NCI-H2171 (cell line): ENCODE results near the gene LIN7B.
"Not testable (repeated sequence)": the region's sequence is repeated elsewhere in the genome, so short reads cannot be mapped to it uniquely, and the experiment has no call there.

Experiments
- DNase-seq: peaks from one replicate; lab custom pipeline; 2025; lab: John Stamatoyannopoulos, UW

LIN7B gene, protein sequence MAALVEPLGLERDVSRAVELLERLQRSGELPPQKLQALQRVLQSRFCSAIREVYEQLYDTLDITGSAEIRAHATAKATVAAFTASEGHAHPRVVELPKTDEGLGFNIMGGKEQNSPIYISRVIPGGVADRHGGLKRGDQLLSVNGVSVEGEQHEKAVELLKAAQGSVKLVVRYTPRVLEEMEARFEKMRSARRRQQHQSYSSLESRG

GRCh38 chr19:49113762-49114629, at the start of gene LIN7B:
TSS of gene LIN7B (plus strand) at chr19:49114370. CDS start at chr19:49114405, 35 bp downstream.
- DNase-seq: peak; percentile 81

DNA sequence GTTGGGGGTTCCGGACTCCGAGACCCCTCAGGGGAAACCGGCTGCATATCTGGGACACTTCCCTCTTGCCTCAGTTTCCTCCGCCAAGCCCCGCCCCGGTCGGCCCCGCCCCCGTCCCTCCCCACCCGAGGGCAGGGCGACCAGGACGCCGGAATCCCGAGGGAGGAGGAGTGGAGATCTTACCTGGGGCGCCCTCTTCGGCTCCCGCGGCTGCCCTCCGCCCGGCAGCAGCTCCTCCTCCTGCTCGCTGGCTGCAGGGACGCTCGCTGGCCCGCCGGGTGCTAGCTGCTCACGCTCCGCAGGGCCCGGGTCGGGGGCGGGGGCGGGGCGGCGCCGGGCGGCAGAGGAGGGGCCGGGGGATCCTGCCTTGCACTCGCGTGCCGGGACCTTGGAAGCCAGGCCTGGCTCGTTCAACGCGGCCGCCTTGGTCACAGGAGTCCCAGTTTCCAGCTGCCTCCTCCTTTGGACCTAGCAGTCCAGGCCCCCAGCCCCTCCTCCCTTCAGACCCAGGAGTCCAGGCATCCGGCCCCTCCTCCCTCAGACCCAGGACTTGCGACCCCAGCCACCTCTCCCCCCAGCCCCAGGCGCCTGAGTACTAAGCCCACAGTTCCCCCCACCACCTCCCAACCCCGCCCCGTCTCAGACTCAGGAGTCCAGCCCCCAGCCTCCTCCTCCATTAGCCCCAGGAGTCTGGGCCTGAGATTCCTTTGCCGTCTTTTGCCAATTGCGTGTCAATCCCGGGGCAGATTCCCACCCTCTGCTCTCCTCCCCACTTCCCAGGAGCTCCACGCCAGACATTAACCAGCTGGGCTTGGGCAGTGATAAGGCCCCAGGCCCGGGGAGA, 49.2 kb upstream of the LIN7B start, which contains the start of gene NTF4:
TSS of gene NTF4 (minus strand) at position 51 of the 844 bp plus-strand sequence. CDS start 2,821 bp downstream, outside the sequence.
- DNase-seq: no peak

- DNase-seq: no peak
Measured at GRCh38 chr19:49065905-49066512, 48.2 kb upstream of the LIN7B start.

GRCh38 chr19:49067554-49067953, 46.6 kb upstream of the LIN7B start:
- peak; percentile 62 for DNase-seq

GRCh38 chr19:49069026-49069425, 45.1 kb upstream of the LIN7B start:
- no peak for DNase-seq

- no peak for DNase-seq
Measured at GRCh38 chr19:49070416-49070815, 43.8 kb upstream of the LIN7B start.

- no peak for DNase-seq
Measured at GRCh38 chr19:49071860-49072547, 42.2 kb upstream of the LIN7B start.

DNA sequence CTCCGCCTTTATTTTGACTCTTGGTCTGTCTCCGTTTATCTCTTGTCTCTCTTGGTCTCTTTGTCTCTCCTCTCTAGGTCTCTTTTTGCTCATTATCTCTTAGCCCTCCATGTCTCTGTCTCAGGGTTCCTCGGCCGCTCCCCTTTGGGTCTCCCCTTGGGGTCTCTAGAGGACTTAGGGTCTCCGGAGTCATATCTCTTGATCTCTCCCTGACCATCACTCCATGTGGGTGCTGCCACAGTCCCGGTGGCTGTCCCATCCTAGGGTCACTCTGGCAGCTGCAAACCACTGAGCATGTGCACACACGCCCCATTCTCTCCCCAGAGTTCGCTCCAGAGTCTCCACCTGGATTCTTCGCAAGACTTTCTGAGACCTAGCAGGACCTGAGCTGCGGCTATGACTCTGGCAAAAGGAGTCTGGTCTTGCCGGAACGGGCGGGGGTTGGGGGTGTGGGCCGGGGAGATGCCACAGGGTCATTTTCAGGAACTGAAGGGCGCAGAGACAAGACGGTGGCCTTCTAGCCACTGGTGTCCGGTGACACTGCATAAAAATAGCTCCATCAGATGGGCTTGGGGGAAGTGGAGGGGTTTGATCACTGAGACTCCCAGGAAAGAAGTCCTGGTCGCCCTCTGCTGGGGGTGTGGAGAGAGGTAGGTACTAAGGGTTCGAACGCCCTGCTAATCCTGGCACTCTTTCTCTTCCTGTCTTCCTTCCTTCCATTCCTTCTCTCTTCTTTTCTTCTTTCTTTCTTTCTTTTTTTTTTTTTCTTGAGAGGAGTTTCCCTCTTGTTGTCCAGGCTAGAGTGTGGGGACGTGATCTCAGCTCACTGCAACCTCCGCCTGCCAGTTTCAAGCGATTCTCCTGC, 40.4 kb upstream of the LIN7B start:
- DNase-seq: no peak

DNA sequence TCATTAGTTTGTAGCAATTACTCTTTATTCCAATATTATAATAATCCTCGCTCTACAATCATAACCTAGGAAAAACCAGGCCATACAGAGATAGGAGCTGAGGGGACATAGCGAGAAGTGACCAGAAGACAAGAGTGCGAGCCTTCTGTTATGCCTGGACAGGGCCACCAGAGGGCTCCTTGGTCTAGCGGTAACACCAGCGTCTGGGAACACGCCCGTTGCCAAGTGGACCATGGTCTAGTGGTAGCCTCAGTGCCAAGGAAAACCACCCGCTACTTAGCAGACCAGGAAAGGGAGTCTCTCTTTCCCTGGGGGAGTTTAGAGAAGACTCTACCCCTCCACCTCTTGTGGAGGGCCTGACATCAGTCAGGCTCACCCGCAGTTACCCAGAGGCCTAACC, 39.3 kb upstream of the LIN7B start:
- DNase-seq: not testable (repeated sequence)

DNA sequence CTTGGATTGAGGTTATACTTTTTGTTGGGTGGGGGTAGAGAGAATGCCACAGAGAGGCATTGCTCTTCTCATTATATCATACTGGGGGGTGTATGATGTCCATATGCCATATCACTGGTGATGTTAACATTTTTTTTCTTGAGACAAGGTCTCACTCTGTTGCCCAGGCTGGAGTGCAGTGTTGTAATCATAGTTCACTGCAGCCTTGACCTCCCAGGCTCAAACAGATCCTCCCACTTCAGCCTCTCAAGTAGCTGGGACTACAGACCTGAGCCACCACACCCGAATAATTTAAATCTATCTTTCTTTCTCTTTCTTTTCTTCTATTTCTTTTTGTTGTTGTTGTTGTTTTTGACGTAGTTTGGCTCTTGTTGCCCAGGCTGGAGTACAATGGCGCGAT, 33.8 kb upstream of the LIN7B start:
- no peak for DNase-seq

DNA sequence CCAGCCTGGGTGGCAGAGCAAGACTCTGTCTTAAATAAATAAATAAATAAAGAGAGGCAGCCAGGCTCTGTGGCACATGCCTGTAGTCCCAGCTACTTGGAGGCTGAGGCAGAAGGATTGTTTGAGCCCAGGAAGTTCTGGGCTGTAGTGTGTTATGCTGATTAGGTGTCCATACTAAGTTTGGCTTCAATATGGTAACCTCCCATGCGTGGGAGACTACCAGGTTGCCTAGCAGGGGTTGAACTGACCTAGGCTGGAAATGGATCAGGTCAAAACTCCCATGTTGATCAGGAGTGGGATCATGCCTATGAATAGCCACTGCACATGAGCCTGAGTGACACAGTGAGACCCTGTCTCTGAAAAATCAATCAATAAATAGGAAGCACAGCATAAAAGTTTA, 32.9 kb upstream of the LIN7B start:
- DNase-seq: no peak

- DNase-seq: no peak
Measured at GRCh38 chr19:49084206-49085019, 29.8 kb upstream of the LIN7B start.

DNA sequence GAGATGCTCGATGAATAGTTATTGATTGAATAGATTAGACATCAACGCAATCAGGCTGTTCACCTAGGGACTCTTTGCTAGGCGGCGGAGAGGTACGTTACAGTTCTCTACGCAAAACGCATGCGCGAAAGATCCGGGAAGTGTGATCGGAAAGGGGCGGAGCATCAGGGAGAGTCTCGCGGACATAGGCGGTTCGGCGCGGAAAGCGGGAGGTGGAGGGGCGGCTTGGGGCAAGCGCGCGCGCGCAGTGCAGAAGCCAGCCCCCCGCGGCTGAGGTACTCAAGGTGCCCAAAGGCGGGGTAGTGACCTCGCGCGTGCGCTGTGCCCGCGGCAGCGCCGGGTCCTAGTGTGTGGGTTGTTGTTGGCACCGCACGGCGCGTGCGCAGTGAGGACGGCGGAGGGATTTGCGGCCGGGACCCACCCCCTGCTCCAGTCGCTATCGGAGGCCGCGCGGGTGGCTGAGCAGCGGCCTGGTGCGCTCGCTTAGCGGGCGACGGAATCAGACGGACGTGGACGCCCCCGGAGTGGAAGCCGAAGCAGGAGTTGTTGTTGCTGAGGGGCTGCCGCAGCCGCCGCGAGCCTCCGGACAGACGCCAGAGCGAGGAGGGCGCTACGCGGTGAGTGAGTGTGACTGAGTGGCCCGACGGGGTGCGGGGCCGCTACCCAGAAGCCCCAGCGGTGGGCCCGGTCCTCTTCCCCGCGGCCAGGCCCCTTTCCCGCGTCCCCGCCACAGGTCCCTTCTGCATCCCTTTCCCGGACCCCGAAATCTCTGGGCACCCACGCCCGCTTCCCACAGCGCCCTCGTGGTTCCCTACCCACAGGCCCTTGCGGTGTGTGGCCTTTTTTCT, 28.9 kb upstream of the LIN7B start, which contains the start of gene SNRNP70:
TSS of gene SNRNP70 (plus strand) at position 432 of the 848 bp plus-strand sequence. CDS start 964 bp downstream, outside the sequence.
- DNase-seq: peak; percentile 99

GRCh38 chr19:49085868-49086232, 28.3 kb upstream of the LIN7B start:
- DNase-seq: no peak

GRCh38 chr19:49086296-49086695, 27.9 kb upstream of the LIN7B start:
- no peak for DNase-seq

- no peak for DNase-seq
Measured at GRCh38 chr19:49091391-49092038, 22.7 kb upstream of the LIN7B start.

DNA sequence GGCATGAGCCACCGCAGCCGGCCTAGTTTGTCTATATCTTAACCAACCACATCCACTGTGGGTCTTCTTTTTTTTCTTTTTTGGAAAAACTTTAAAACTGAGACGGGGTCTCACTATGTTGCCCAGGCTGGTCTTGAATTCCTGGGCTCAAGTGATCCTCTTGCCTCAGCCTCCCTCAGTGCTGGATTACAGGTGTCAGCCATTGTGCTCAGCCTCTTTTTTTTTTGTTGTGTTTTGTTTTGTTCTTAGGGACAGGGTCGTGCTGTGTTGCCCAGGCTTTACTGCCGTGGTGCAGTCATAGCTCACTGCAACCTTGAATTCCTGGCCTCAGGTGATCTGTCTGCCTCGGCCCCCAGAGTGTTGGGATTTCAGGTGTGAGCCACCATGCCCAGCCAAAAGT, 21.5 kb upstream of the LIN7B start:
- no peak for DNase-seq
